ENCODE measurements around the gene RTF1. TPM values are rescaled to one million over a fixed set of nuclear protein-coding genes. Genes with fewer than 3 reads are reported as not detected.
"Not testable (repeated sequence)": the region's sequence is repeated elsewhere in the genome, so short reads cannot be mapped to it uniquely, and the experiment has no call there.

The RTF1 gene
- total RNA-seq, 3 donors from 2014 or later = 26.4 to 50.2 (median 33.1) TPM

DNA sequence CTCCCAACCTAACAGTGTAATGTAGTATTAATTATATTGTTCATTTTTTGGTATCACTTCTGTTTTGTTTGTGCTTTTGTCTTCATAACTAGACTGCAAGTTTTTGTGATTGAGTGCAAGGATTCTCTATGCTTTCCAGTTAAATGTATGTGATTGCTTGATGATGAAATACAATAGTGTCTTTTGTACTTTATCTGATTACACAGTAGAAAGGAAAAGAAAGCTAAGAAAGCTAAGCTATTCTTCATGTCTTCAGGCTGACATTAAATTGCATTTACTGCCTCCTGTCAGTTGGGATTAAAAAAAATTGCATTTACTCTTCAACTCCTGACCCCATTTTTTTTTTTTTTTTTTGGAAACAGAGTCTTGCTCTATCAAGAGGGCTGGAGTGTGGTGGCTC, 28.5 kb downstream of the RTF1 start:
- H3K36me3 ChIP-seq (ENCODE audit: low read depth) = no peaks in the 10 kb centered on the region
- no peaks in the 10 kb centered on the region for H3K9me3 ChIP-seq
- ATAC-seq = no peak
- H3K4me3 ChIP-seq = no peak overlapping the region
- intact Hi-C loops (cut with DNase I, micrococcal nuclease) = no loop called here
- H3K4me1 ChIP-seq (ENCODE audit: low read depth) = no peaks in the 10 kb centered on the region
- TF ChIP-seq, protein P1, sequence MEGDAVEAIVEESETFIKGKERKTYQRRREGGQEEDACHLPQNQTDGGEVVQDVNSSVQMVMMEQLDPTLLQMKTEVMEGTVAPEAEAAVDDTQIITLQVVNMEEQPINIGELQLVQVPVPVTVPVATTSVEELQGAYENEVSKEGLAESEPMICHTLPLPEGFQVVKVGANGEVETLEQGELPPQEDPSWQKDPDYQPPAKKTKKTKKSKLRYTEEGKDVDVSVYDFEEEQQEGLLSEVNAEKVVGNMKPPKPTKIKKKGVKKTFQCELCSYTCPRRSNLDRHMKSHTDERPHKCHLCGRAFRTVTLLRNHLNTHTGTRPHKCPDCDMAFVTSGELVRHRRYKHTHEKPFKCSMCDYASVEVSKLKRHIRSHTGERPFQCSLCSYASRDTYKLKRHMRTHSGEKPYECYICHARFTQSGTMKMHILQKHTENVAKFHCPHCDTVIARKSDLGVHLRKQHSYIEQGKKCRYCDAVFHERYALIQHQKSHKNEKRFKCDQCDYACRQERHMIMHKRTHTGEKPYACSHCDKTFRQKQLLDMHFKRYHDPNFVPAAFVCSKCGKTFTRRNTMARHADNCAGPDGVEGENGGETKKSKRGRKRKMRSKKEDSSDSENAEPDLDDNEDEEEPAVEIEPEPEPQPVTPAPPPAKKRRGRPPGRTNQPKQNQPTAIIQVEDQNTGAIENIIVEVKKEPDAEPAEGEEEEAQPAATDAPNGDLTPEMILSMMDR (IDR thresholded peaks at IDR 0.05) = no peak
- DNase-seq = no peak

DNA sequence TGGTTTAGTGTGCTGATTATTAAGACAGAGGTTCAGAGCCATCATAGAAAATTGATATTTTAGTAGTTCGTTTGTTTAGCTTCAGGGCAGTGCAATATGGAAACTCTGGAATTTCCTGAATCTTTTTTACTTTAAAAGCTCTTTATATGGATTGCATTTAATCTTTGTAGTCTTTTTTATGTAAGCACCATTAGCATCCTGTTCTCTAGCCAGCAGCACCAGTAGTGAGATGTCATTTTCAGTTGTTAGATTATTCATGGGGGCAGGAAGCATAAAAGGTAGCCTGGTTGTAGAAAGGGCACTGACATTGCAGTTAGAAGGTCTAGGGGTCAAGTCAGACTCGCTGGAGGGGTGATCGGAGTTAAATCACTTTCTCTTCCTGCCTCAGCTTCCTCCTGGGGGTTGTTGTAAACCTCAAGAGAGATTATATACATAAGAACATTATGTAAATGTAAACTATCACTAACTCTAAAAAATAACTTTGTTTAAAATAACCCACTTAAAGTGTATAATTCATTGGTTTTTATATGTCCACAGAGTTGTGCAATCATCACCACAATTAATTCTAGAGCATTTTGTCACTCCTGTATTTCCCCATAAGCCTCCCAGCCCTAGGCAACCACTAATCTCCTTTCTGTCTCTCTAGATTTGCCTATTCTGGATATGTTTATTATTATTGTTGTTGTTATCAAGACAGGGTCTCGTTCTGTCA, 45.3 kb downstream of the RTF1 start:
- TF ChIP-seq, protein P1 (IDR thresholded peaks at IDR 0.05) = no peak
- H3K4me3 ChIP-seq = no peak overlapping the region
- no peaks in the 10 kb centered on the region for H3K4me1 ChIP-seq (ENCODE audit: low read depth)
- H3K9me3 ChIP-seq = no peaks in the 10 kb centered on the region
- intact Hi-C loops (cut with DNase I, micrococcal nuclease) = no loop called here
- ATAC-seq (no peak), DNase-seq (no peak)
- H3K36me3 ChIP-seq (ENCODE audit: low read depth) = no peaks in the 10 kb centered on the region

DNA sequence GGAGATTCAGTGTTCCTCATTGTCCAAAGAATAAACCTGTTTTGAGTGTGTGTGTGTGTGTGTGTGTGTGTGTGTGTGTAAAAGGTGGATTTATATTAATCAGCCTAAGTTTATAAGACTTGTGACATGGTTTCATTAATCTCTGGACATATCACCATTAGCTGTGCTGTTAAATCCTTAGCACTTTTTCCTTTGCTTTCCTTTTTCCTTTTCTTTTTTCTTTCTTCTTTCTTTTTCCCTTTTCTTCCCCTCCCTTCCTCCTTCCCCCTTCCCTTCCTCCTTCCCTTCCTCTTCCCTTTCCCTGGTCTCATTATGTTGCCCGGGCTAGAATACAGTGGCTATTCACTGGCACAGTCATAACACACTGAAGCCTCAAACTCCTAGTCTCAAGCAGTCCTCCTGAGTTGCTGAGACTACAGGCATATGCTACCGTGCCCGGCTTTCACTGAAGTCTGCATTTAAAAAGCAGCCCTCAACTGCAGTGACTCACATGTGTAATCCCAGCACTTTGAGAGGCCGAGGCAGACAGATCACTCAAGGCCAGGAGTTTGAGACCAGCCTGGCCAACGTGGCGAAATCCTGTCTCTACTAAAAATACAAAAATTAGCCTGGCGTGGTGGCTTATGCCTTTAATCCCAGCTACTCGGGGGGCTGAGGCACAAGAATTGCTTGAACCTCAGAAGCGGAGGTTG, 48.1 kb downstream of the RTF1 start:
- ATAC-seq = no peak
- intact Hi-C loops (cut with DNase I, micrococcal nuclease) = no loop called here
- no peak overlapping the region for H3K4me3 ChIP-seq
- DNase-seq = no peak
- TF ChIP-seq, protein P1 (IDR thresholded peaks at IDR 0.05) = no peak
- no peaks in the 10 kb centered on the region for H3K36me3 ChIP-seq (ENCODE audit: low read depth)
- H3K9me3 ChIP-seq = no peaks in the 10 kb centered on the region
- H3K4me1 ChIP-seq (ENCODE audit: low read depth) = no peaks in the 10 kb centered on the region

DNA sequence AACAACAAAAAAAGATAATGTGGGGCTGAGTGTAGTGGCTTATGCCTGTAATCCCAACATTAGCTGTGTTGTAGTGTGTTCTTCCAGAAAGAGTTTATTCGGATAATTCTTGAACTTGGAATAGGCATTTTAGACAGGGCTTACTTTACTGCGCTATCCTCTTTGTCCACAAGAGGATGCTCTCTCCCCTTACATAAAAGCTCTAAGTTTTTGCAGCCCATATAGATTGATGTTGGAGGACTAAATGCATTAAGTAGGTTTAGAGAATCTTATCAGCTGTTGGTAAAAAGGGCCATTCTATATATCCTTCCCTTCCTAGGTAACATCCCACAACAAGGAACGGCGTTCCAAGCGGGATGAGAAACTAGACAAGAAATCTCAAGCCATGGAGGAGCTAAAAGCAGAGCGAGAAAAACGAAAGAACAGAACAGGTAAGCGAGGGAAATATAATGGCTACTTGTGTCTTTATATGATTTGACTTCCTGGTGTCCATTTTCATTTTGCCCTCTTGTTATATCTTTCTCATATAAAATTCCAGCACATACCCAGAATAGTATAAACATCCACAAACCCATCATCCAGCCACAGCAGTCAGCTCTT, 49.0 kb downstream of the RTF1 start:
- DNase-seq (peak in 1 of 3 donors; percentile 70), ATAC-seq (peak; percentile 80)
- H3K36me3 ChIP-seq (ENCODE audit: low read depth) = no peaks in the 10 kb centered on the region
- TF ChIP-seq, protein P1 (IDR thresholded peaks at IDR 0.05) = peak; percentile 70
- H3K4me3 ChIP-seq = no peak overlapping the region
- no peaks in the 10 kb centered on the region for H3K9me3 ChIP-seq
- no peaks in the 10 kb centered on the region for H3K4me1 ChIP-seq (ENCODE audit: low read depth)
- intact Hi-C loops (cut with DNase I, micrococcal nuclease) = no loop called here

DNA sequence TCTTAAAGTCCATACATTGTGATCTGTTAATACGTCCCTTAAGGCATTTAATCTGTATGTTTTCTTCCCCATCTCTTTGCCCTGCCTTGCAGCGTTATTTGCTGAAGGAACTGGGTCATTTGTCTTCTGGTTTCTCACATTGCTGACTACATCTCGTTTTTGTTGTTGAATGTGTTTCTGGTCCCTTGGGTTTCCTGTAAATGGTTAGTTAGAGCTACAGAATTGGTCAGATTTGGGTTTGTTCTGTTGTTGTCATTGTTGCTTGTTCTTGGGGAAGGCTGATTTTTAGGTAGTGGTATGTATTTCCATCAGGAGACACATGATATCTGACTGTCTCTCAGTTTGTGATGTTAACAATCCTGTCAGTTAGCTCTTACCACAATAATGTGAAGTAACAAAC, 49.8 kb downstream of the RTF1 start:
- Histone ChIP-seq H3K4me1 (ENCODE audit: low read depth) (no peaks in the 10 kb centered on the region), H3K36me3 (ENCODE audit: low read depth) (no peaks in the 10 kb centered on the region), H3K9me3 (no peaks in the 10 kb centered on the region), H3K4me3 (no peak overlapping the region)
- ATAC-seq = no peak
- intact Hi-C loops (cut with DNase I, micrococcal nuclease) = no loop called here
- TF ChIP-seq, protein P1 (IDR thresholded peaks at IDR 0.05) = no peak
- no peak for DNase-seq

DNA sequence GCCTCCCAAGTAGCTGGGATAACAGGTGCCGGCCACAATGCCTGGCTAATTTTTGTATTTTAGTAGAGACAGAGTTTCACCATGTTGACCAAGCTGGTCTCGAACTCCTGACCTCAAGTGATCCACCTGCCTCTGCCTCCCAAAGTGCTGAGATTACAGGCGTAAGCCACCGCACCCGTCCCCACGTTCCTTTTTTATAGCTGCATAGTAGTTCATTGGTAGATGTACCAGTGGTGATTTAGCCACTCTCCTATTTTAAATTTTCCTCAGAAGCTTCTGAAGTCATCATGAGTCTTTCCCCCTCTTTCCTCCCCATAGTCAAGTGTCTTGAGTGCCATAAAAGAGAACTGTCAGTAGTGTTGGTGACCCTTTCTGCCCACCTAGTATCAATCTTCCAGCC, 52.7 kb downstream of the RTF1 start:
- intact Hi-C loops (cut with DNase I, micrococcal nuclease); H3K36me3 ChIP-seq (ENCODE audit: low read depth): not testable (repeated sequence)

More for the DNA sequence above, 52.7 kb downstream of the RTF1 start:
- H3K9me3 ChIP-seq; DNase-seq; H3K4me3 ChIP-seq; ATAC-seq; H3K4me1 ChIP-seq (ENCODE audit: low read depth): not testable (repeated sequence)
